ENCODE results near the gene OR10A3. TPM values are rescaled to one million over a fixed set of nuclear protein-coding genes. Genes with fewer than 3 reads are reported as not detected.

The OR10A3 gene
- total RNA-seq, 6 experiments from 2014 or later = not detected

- intact Hi-C loops (cut with DNase I) = no loop called here
- TF ChIP-seq POLR2A (IDR thresholded peaks at IDR 0.05) (no peak), CTCF (IDR thresholded peaks at IDR 0.05) (no peak)
Observed at GRCh38 chr11:7973011-7973410, 31.5 kb upstream of the OR10A3 start.

GRCh38 chr11:7971846-7972245 is 30.3 kb upstream of the OR10A3 start:
- intact Hi-C loops (cut with DNase I) = no loop called here
- DNase-seq = no peak
- no peaks in the 10 kb centered on the region for H3K36me3 ChIP-seq

More at GRCh38 chr11:7973011-7973410, 31.5 kb upstream of the OR10A3 start:
- ATAC-seq = no peak
- H3K36me3 ChIP-seq = no peaks in the 10 kb centered on the region
- no peak overlapping the region for H3K27ac ChIP-seq
- H3K4me1 ChIP-seq = no peaks in the 10 kb centered on the region
- no peaks in the 10 kb centered on the region for H3K27me3 ChIP-seq
- no peak for DNase-seq
- H3K4me3 ChIP-seq = no peak overlapping the region
- whole genome bisulfite sequencing (ENCODE audit: insufficient coverage, low coverage, low lambda C conversion rate, missing lambda C conversion rate) = 79% methylated on average over 5 of the region's 5 CpGs
- no peaks in the 10 kb centered on the region for H3K9me3 ChIP-seq

GRCh38 chr11:7969756-7970646 is 28.5 kb upstream of the OR10A3 start:
- Histone ChIP-seq H3K36me3 (no peaks in the 10 kb centered on the region), H3K27me3 (no peaks in the 10 kb centered on the region), H3K4me3 (no peak overlapping the region), H3K27ac (no peak overlapping the region), H3K4me1 (no peaks in the 10 kb centered on the region), H3K9me3 (no peaks in the 10 kb centered on the region)
- ATAC-seq = no peak
- TF ChIP-seq CTCF (IDR thresholded peaks at IDR 0.05) = no peak
- no peak for TF ChIP-seq POLR2A (IDR thresholded peaks at IDR 0.05)
- DNase-seq = no peak
- 57% methylated on average over 3 of the region's 3 CpGs for WGBS (ENCODE audit: insufficient coverage, low coverage, low lambda C conversion rate, missing lambda C conversion rate)
- intact Hi-C loops (cut with DNase I) = no loop called here

More at GRCh38 chr11:7971846-7972245, 30.3 kb upstream of the OR10A3 start:
- Histone ChIP-seq H3K4me1 (no peaks in the 10 kb centered on the region), H3K27me3 (no peaks in the 10 kb centered on the region), H3K27ac (no peak overlapping the region), H3K4me3 (no peak overlapping the region), H3K9me3 (no peaks in the 10 kb centered on the region)
- no peak for ATAC-seq
- TF ChIP-seq POLR2A (IDR thresholded peaks at IDR 0.05) (no peak), CTCF (IDR thresholded peaks at IDR 0.05) (no peak)

- Histone ChIP-seq H3K9me3 (no peaks in the 10 kb centered on the region), H3K36me3 (no peaks in the 10 kb centered on the region), H3K4me1 (no peaks in the 10 kb centered on the region), H3K27me3 (no peaks in the 10 kb centered on the region), H3K27ac (no peak overlapping the region), H3K4me3 (no peak overlapping the region)
- TF ChIP-seq CTCF (IDR thresholded peaks at IDR 0.05) = no peak
- no peak for ATAC-seq
- 48% methylated on average over 2 of the region's 2 CpGs for WGBS (ENCODE audit: insufficient coverage, low coverage, low lambda C conversion rate, missing lambda C conversion rate)
- DNase-seq = no peak
- intact Hi-C loops (cut with DNase I) = no loop called here
Observed at GRCh38 chr11:7968686-7969085, 27.2 kb upstream of the OR10A3 start.

Measured in right lobe of liver (tissue), 6 donors.